Panc1 (cell line): ENCODE measurements around the gene FGF22. TPM values are rescaled to one million over a fixed set of nuclear protein-coding genes. Genes with fewer than 3 reads are reported as not detected.
"Not testable (repeated sequence)": the region's sequence is repeated elsewhere in the genome, so short reads cannot be mapped to it uniquely, and the experiment has no call there.

Experiments used
- ATAC-seq: fragments of 200-7000 bp; cut with Tn5 transposase; 2 replicates; pipeline ENCODE4 v1.9.1; 2020; ENCODE audit warnings: mild to moderate bottlenecking, moderate library complexity
- BruUV-seq: library from RNA; stranded (reverse); fragments of 400-500 nt; replicated peaks from 2 replicates; lab custom pipeline; 2021; lab: Mats Ljungman, UMichigan
- CTCF ChIA-PET: fragments of 300-600 bp; sonication (Branson Sonifier 250); formaldehyde crosslinking; loops from one replicate; lab custom pipeline; 2022; ENCODE audit warnings: antibody characterized with exemption; lab: Charles Lee
- POLR2A ChIA-PET: fragments of 300-600 bp; sonication (Branson Sonifier 250); formaldehyde crosslinking; loops from one replicate; lab custom pipeline; 2022; ENCODE audit warnings: antibody characterized with exemption; lab: Charles Lee
- DNase-seq: peaks from one replicate; pipeline ENCODE4 v3.0.0-alpha.2; 2010; ENCODE audit warnings: low read depth, low spot score
- H3K27ac ChIP-seq: 2 replicates; pipeline ENCODE4 v1.5.1; 2011; ENCODE audit warnings: mild to moderate bottlenecking, low read length, inconsistent platforms
- H3K27me3 ChIP-seq: fragments of 200-500 bp; sonication (Bioruptor generic); 2 replicates; pipeline ENCODE4 v1.6.0; 2014; ENCODE audit warnings: low read length, inconsistent platforms; ENCODE audit not compliant: control insufficient read depth, insufficient read depth
- H3K36me3 ChIP-seq: fragments of 200-500 bp; sonication (Bioruptor generic); 2 replicates; pipeline ENCODE4 v1.5.1; 2014; ENCODE audit warnings: inconsistent platforms, mild to moderate bottlenecking, low read length, moderate library complexity; ENCODE audit not compliant: control insufficient read depth, insufficient read depth
- H3K4me1 ChIP-seq: 2 replicates; pipeline ENCODE4 v1.5.1; 2011; ENCODE audit warnings: inconsistent platforms, mild to moderate bottlenecking, low read length, moderate library complexity; ENCODE audit not compliant: control insufficient read depth, insufficient read depth
- H3K4me3 ChIP-seq, 2 experiments: 2 replicates each; pipeline ENCODE4 v1.5.1; 2011 to 2012; ENCODE audit warnings: low read depth in 2 of 2, low read length in 2 of 2, mild to moderate bottlenecking in 2 of 2, inconsistent platforms in 1 of 2, moderate library complexity in 1 of 2
- H3K9me3 ChIP-seq: fragments of 200-500 bp; sonication (Bioruptor generic); 2 replicates; pipeline ENCODE4 v1.5.1; 2014; ENCODE audit warnings: low read depth, mild to moderate bottlenecking, inconsistent platforms, low read length, moderate library complexity; ENCODE audit not compliant: control insufficient read depth, insufficient read depth
- CTCF ChIP-seq: fragments of 450-650 bp; IDR thresholded peaks from 2 replicates; pipeline ENCODE4 v1.5.1; 2017; ENCODE audit warnings: mild to moderate bottlenecking
- POLR2AphosphoS5 ChIP-seq: IDR thresholded peaks from 2 replicates; pipeline ENCODE4 v1.6.1; 2012; ENCODE audit warnings: mild to moderate bottlenecking, low read depth, low read length, moderate library complexity
- REST ChIP-seq, 2 experiments: IDR thresholded peaks; 2 replicates each; pipeline ENCODE4 v1.6.1; 2011 to 2012; ENCODE audit warnings: low read depth in 2 of 2, control low read depth in 1 of 2, low read length in 1 of 2, mild to moderate bottlenecking in 1 of 2, moderate library complexity in 1 of 2; ENCODE audit not compliant: insufficient read depth in 1 of 2
- TCF7L2 ChIP-seq: IDR thresholded peaks from 2 replicates; pipeline ENCODE4 v1.6.1; 2011; ENCODE audit warnings: mild to moderate bottlenecking, low read depth, low read length, inconsistent platforms
- in situ Hi-C: cut with HindIII; loops from 2 replicates; pipeline ENCODE4 v1.10.0; 2016; ENCODE audit warnings: low sequenced_read_pairs, low pct_unique_long_range_greater_than_20kb
- intact Hi-C: fragments of 100-400 bp; cut with micrococcal nuclease; formaldehyde crosslinking; loops from one replicate; pipeline ENCODE4 v1.10.0; 2022; ENCODE audit not compliant: unreplicated experiment
- total RNA-seq: library from RNA; stranded (reverse); gene quantifications from one replicate; pipeline ENCODE4 v1.2.1, GENCODE V29; 2021; ENCODE audit not compliant: unreplicated experiment

The FGF22 gene
- total RNA-seq, 1 experiment from 2014 or later = 0.72 TPM

DNA sequence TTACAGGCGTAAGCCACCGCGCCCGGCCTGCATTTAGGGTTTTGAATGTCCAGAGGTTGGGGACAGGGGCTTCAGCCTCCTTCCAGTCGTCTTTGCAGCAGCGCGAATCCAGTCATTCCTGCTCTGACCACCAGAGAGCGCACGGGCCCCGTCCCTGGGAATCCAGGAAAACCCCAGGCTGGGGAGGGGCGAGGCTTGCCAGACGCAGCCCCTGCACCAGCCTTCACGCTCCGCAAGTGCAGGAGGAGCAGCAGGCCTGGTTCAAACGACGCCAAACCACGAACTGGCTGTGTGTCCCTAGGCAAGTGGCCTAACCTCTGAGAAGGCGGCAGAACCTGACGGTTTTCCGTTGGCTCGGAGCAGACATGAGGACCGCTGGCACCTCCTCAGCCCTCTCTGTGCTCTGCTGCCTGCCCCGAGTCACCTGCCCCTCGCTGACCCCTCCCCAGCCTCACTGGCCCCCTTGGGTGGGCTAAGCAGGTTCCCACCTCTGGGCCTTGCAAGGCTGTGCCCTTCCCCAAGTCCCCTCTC is 25.3 kb downstream of the FGF22 start:
- ChIA-PET POLR2A (no interaction called here), CTCF (interaction anchor here (0.6 to 0.7 kb wide), 4 partner anchors 15 to 750 kb away, joined by 3 to 8 read pairs (median 5); no protein-coding TSS in a partner anchor)
- ATAC-seq (peak; percentile 57), DNase-seq (no peak)
- Histone ChIP-seq H3K4me3 (peak overlapping the region in 1 of 2 experiments; percentile 36; a peak in 2 of 4 replicates), H3K9me3 (no peaks in the 10 kb centered on the region), H3K36me3 (no peaks in the 10 kb centered on the region; the same call in 1 of the 2 replicates), H3K4me1 (no peaks in the 10 kb centered on the region; the same call in 1 of the 2 replicates), H3K27ac (no peak overlapping the region; the same call in 1 of the 2 replicates), H3K27me3 (no peaks in the 10 kb centered on the region)
- intact Hi-C loops = no loop called here
- TF ChIP-seq POLR2AphosphoS5 (no peak), REST (IDR thresholded peaks at IDR 0.05; ENCODE audit: insufficient read depth in 1 of 2, low read depth in 2 of 2, low read length in 1 of 2) (0 out of 4 replicates have a peak, but pooled peaks of 1 of the 2 experiments have one; percentile 26), CTCF (peak; percentile 91), TCF7L2 (no peak)
- in situ Hi-C loops = no loop called here
- BruUV-seq = no TSS peak

DNA sequence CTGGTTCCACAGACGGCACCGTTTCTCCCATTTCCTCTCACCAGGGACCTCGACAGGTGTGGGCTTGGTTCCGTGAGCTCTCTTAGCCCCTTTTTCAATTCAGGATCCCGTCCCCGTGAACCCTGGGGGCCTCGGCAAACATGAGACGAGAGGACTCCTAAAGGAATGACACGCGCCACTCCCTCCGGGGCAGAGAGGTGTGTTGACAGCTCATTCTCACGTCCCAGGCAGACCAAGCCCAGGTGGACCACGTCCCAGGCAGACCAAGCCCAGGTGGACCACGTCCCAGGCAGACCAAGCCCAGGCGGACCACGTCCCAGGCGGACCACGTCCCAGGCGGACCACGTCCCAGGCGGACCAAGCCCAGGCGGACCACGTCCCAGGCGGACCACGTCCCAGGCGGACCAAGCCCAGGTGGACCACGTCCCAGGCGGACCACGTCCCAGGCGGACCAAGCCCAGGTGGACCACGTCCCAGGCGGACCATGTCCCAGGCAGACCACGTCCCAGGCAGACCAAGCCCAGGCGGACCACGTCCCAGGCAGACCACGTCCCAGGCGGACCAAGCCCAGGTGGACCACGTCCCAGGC is 27.4 kb downstream of the FGF22 start:
- H3K4me3 ChIP-seq, intact Hi-C loops, BruUV-seq, H3K36me3 ChIP-seq, DNase-seq, POLR2A ChIA-PET, ATAC-seq, in situ Hi-C loops, CTCF ChIA-PET, H3K4me1 ChIP-seq, H3K27me3 ChIP-seq, H3K9me3 ChIP-seq, H3K27ac ChIP-seq: not testable (repeated sequence)

DNA sequence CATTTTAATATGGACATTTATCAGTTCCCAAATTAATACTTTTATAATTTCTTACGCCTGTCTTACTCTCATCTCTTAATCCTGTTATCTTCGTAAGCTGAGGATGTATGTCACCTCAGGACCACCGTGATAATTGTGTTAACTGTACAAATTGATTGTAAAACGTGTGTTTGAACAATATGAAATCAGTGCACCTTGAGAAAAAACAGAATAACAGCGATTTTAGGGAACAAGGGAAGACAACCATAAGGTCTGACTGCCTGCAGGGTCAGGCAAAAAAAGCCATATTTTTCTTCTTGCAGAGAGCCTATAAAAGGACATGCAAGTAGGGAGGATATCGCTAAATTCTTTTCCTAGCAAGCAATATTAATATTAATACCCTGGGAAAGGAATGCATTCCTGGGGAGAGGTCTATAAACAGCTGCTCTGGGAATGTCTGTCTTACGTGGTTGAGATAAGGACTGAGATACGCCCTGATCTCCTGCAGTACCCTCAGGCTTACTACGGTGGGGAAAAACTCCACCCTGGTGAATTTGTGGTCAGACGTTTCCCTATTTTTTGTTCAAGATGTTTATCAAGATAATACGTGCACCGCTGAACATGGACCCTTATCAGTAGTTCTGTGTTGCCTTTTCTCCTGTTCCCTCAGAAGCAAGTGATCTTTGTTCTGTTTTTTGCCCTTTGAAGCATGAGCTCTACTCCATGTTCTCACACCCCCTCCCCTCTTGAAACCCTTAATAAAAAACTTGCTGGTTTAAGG is 29.2 kb downstream of the FGF22 start:
- intact Hi-C loops, BruUV-seq, H3K4me1 ChIP-seq, DNase-seq, H3K4me3 ChIP-seq, in situ Hi-C loops, POLR2A ChIA-PET, H3K36me3 ChIP-seq, H3K27me3 ChIP-seq, H3K9me3 ChIP-seq, H3K27ac ChIP-seq, ATAC-seq: not testable (repeated sequence)
- CTCF ChIA-PET = interaction anchor here (0.6 kb wide), 1 partner anchor 73 kb away, joined by 8 read pairs; no protein-coding TSS in a partner anchor
